GM12878 (cell line): Measurements from ENCODE around the gene FREM3. TPM values are rescaled to one million over a fixed set of nuclear protein-coding genes. Genes with fewer than 3 reads are reported as not detected.
"Not testable (repeated sequence)": the region's sequence is repeated elsewhere in the genome, so short reads cannot be mapped to it uniquely, and the experiment has no call there.

Experiments used
- ATAC-seq: fragments of 200-7000 bp; cut with Tn5 transposase; 3 replicates; pipeline ENCODE4 v1.9.1; 2020; ENCODE audit warnings: mild to moderate bottlenecking, moderate library complexity
- BruUV-seq: library from RNA; stranded (reverse); fragments of 400-500 nt; replicated peaks from 2 replicates; lab custom pipeline; 2021; lab: Mats Ljungman, UMichigan
- CTCF ChIA-PET: fragments of 300-600 bp; sonication (Branson Sonifier 250); formaldehyde crosslinking; extraction: SDS; loops from one replicate; lab custom pipeline; 2021; ENCODE audit warnings: inconsistent platforms; lab: Yijun Ruan, JAX
- POLR2A ChIA-PET: fragments of 350-600 bp; formaldehyde crosslinking; extraction: SDS; loops from one replicate; lab custom pipeline; 2021; ENCODE audit warnings: inconsistent platforms; lab: Charles Lee
- RAD21 ChIA-PET: fragments of 300-600 bp; sonication (Branson Sonifier 250); formaldehyde crosslinking; loops from one replicate; lab custom pipeline; 2023; ENCODE audit warnings: antibody characterized with exemption; ENCODE audit not compliant: unreplicated experiment; lab: Charles Lee
- SMC1A ChIA-PET: fragments of 300-600 bp; sonication (Branson Sonifier 250); formaldehyde crosslinking; loops from one replicate; lab custom pipeline; 2023; ENCODE audit not compliant: unreplicated experiment, uncharacterized antibody; lab: Charles Lee
- DNase-seq: peaks from one replicate; pipeline ENCODE4 v3.0.0-alpha.2; 2011; ENCODE audit warnings: low read depth, low spot score
- FAIRE-seq: peaks from 3 replicates; lab custom pipeline; 2011; peaks lifted over from hg19 to GRCh38; lab: Jason Lieb, UNC
- H2AFZ ChIP-seq: 2 replicates; pipeline ENCODE4 v1.6.0; 2011; ENCODE audit warnings: low read depth, low read length, control low read depth; ENCODE audit not compliant: control insufficient read depth
- H3K27ac ChIP-seq: 2 replicates; pipeline ENCODE4 v1.5.1; 2011; ENCODE audit warnings: control low read depth; ENCODE audit not compliant: control insufficient read depth, insufficient read depth
- H3K27me3 ChIP-seq, 2 experiments: replicated peaks in 1 of 2; 2 replicates each; pipeline versions ENCODE4 v1.6.0 to v1.6.1; 2011; ENCODE audit warnings: low read length in 1 of 2; ENCODE audit not compliant: control insufficient read depth in 2 of 2, insufficient read depth in 2 of 2
- H3K36me3 ChIP-seq, 2 experiments: 2 replicates each; pipeline ENCODE4 v1.5.1; 2011; ENCODE audit warnings: low read length in 1 of 2; ENCODE audit not compliant: control insufficient read depth in 2 of 2, insufficient read depth in 2 of 2
- H3K4me1 ChIP-seq: 2 replicates; pipeline ENCODE4 v1.6.1; 2011; ENCODE audit warnings: mild to moderate bottlenecking, low read length, moderate library complexity, mixed read lengths; ENCODE audit not compliant: control insufficient read depth, insufficient read depth
- H3K4me2 ChIP-seq: 2 replicates; pipeline ENCODE4 v1.6.0; 2011; ENCODE audit warnings: control low read depth; ENCODE audit not compliant: control insufficient read depth, insufficient read depth
- H3K4me3 ChIP-seq: fragments of 200-600 bp; sonication (generic); 2 replicates; pipeline ENCODE4 v1.5.1; 2016
- H3K79me2 ChIP-seq: 2 replicates; pipeline ENCODE4 v1.6.0; 2011; ENCODE audit warnings: low read length; ENCODE audit not compliant: control insufficient read depth, insufficient read depth
- H3K9ac ChIP-seq: 2 replicates; pipeline ENCODE4 v1.8.0; 2011; ENCODE audit warnings: low read length, control low read depth, mixed read lengths; ENCODE audit not compliant: control insufficient read depth, insufficient read depth
- H3K9me3 ChIP-seq: replicated peaks from 3 replicates; pipeline ENCODE4 v1.5.1; 2011; ENCODE audit warnings: mild to moderate bottlenecking, low read length; ENCODE audit not compliant: control insufficient read depth, insufficient read depth
- H4K20me1 ChIP-seq: 2 replicates; pipeline ENCODE4 v1.6.0; 2011; ENCODE audit not compliant: control insufficient read depth, insufficient read depth
- CBX3 ChIP-seq: fragments of 200-600 bp; sonication (generic); IDR thresholded peaks from 2 replicates; pipeline ENCODE4 v1.6.1; 2016; ENCODE audit warnings: low read depth, borderline replicate concordance
- CHD4 ChIP-seq: fragments of 200-600 bp; sonication (generic); IDR thresholded peaks from 2 replicates; pipeline ENCODE4 v1.6.1; 2016; ENCODE audit warnings: mild to moderate bottlenecking
- IKZF2 ChIP-seq, 2 experiments: fragments of 450-650 bp; IDR thresholded peaks; 2 replicates each; pipeline ENCODE4 v1.6.1; 2017; ENCODE audit warnings: mild to moderate bottlenecking in 2 of 2, moderate library complexity in 2 of 2
- KAT2A ChIP-seq: conservative IDR thresholded peaks from 2 replicates; pipeline ENCODE4 v1.6.1; 2011; ENCODE audit warnings: low read depth, low read length; ENCODE audit not compliant: control insufficient read depth
- SUZ12 ChIP-seq: fragments of 200-600 bp; sonication (generic); IDR thresholded peaks from one replicate; pipeline ENCODE4 v1.6.1; 2018; ENCODE audit warnings: antibody characterized with exemption, mild to moderate bottlenecking; ENCODE audit not compliant: unreplicated experiment
- TARDBP ChIP-seq: IDR thresholded peaks from 2 replicates; pipeline ENCODE4 v1.6.1; 2016; ENCODE audit warnings: borderline replicate concordance
- TCF12 ChIP-seq: IDR thresholded peaks from 2 replicates; pipeline ENCODE4 v1.6.1; 2011; ENCODE audit warnings: low read depth, mild to moderate bottlenecking, low read length
- ZBTB40 ChIP-seq: fragments of 450-650 bp; IDR thresholded peaks from 2 replicates; pipeline ENCODE4 v1.6.1; 2016; ENCODE audit warnings: mild to moderate bottlenecking, moderate library complexity, borderline replicate concordance
- ZNF687 ChIP-seq: fragments of 450-650 bp; IDR thresholded peaks from 2 replicates; pipeline ENCODE4 v1.6.1; 2017; ENCODE audit warnings: mild to moderate bottlenecking, moderate library complexity
- WGBS: methylation state at CpG from one replicate; pipeline ENCODE4 v1.1.6; 2016; ENCODE audit warnings: low lambda C conversion rate; ENCODE audit not compliant: insufficient replicate concordance, insufficient coverage; ENCODE audit errors: missing lambda C conversion rate; 5-methylcytosine and 5-hydroxymethylcytosine counted together
- in situ Hi-C: fragments of 300-500 bp; cut with MboI; formaldehyde crosslinking; loops from 9 replicates; pipeline ENCODE4 v1.14.3; 2018; ENCODE audit warnings: mixed read lengths
- intact Hi-C: fragments of 100-400 bp; cut with micrococcal nuclease; formaldehyde crosslinking; loops from one replicate; pipeline ENCODE4 v1.14.2; 2022; ENCODE audit not compliant: unreplicated experiment
- polyA plus RNA-seq, 11 experiments: library from polyadenylated mRNA; depleted of rRNA in 4 of 11; unstranded in 6 of 11; stranded (reverse) in 5 of 11; fragments of >200 nt; fragmentation: Nextera tagmentation in 4 of 11; fragmentation: Illumina TruSeq in 1 of 11; extraction: Ambion mirVana in 4 of 11; extraction: Trizol in 1 of 11; gene quantifications; 1 replicate in 1 of 11; 2 replicates in 10 of 11; pipeline versions ENCODE4 v1.2.1 to v1.2.3, GENCODE V29; 2011 to 2016; ENCODE audit warnings: inconsistent platforms in 2 of 11, missing spikeins in 2 of 11, low read depth in 1 of 11
- total RNA-seq, 4 experiments: library from RNA; depleted of rRNA in 3 of 4; stranded (reverse); fragments of >200 nt in 3 of 4; fragmentation: Illumina TruSeq in 1 of 4; extraction: Trizol in 1 of 4; gene quantifications; 2 replicates each; pipeline versions ENCODE4 v1.2.1 to v1.2.3, GENCODE V29; 2013 to 2021

Gene FREM3
- total and polyA plus RNA-seq, 10 of the 15 experiments (the other 5 are each of a cell fraction or from before 2014, with no cell fraction given): not detected

GRCh38 chr4:143679434-143679833 lies 21.0 kb downstream of the FREM3 start:
- in situ Hi-C loops: no loop called here
- no peak for FAIRE-seq
- no peak overlapping the region for H3K9ac ChIP-seq
- BruUV-seq: no TSS peak
- no peaks in the 10 kb centered on the region for H3K36me3 ChIP-seq
- no peaks in the 10 kb centered on the region for H3K9me3 ChIP-seq
- RAD21 ChIA-PET: no interaction called here
- TF ChIP-seq CBX3: no peak
- TF ChIP-seq TARDBP: no peak
- no peak for TF ChIP-seq IKZF2 (IDR thresholded peaks at IDR 0.05)
- TF ChIP-seq ZNF687: no peak
- no peak for TF ChIP-seq KAT2A
- TF ChIP-seq TCF12: no peak
- no peak for TF ChIP-seq CHD4
- no peak for TF ChIP-seq ZBTB40
- TF ChIP-seq SUZ12: no peak
- TF ChIP-seq, all 136 proteins: peak for 0
- H2AFZ ChIP-seq: no peak overlapping the region
- H3K79me2 ChIP-seq: no peaks in the 10 kb centered on the region
- H3K4me3 ChIP-seq: no peak overlapping the region
- H3K4me2 ChIP-seq: no peak overlapping the region
- POLR2A ChIA-PET: no interaction called here
- no peaks in the 10 kb centered on the region for H4K20me1 ChIP-seq
- intact Hi-C loops: no loop called here
- no peaks in the 10 kb centered on the region for H3K27me3 ChIP-seq
- SMC1A ChIA-PET: no interaction called here
- no peak for ATAC-seq
- WGBS: 17% methylated on average over 2 of the region's 2 CpGs
- CTCF ChIA-PET: no interaction called here
- no peaks in the 10 kb centered on the region for H3K4me1 ChIP-seq
- no peak overlapping the region for H3K27ac ChIP-seq
- no peak for DNase-seq

DNA sequence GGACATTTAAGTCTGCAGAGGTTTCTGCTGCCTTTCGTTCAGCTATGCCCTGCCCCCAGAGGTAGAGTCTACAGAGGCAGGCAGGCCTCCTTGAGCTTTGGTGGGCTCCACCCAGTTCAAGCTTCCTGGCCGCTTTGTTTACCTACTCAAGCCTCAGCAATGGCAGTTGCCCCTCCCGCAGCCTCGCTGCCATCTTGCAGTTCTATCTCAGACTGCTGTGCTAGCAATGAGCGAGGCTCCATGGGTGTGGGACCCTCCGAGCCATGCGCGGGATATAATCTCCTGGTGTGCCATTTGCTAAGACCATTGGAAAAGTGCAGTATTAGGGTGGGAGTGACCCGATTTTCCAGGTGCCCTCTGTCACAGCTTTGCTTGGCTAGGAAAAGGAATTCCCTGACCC lies 26.8 kb downstream of the FREM3 start:
- BruUV-seq, H3K27me3 ChIP-seq, H3K4me1 ChIP-seq, in situ Hi-C loops, intact Hi-C loops, ATAC-seq, H3K27ac ChIP-seq, SMC1A ChIA-PET, H3K36me3 ChIP-seq, H3K4me2 ChIP-seq, RAD21 ChIA-PET, H3K9ac ChIP-seq, POLR2A ChIA-PET, DNase-seq, H2AFZ ChIP-seq, H3K79me2 ChIP-seq, H4K20me1 ChIP-seq, H3K9me3 ChIP-seq, FAIRE-seq, H3K4me3 ChIP-seq, CTCF ChIA-PET: not testable (repeated sequence)
- 66% methylated on average over 9 of the region's 9 CpGs for WGBS
